Ascending aorta (tissue), 2 donors: ENCODE measurements around the gene TBX19. TPM values are rescaled to one million over a fixed set of nuclear protein-coding genes. Genes with fewer than 3 reads are reported as not detected.

Experiments
- DNase-seq, 2 donors: peaks; one replicate each; pipeline ENCODE4 v3.0.0-alpha.2; 2019; ENCODE audit warnings: low spot score in 2 of 2
- H3K27ac ChIP-seq, 2 donors: fragments of 200-600 bp; sonication (generic); one replicate each; pipeline ENCODE4 v1.5.1; 2016 to 2017; ENCODE audit warnings: mild to moderate bottlenecking in 1 of 2
- H3K27me3 ChIP-seq: fragments of 200-600 bp; sonication (generic); one replicate; pipeline ENCODE4 v1.5.1; 2017
- H3K36me3 ChIP-seq, 2 donors: fragments of 200-600 bp; sonication (generic); one replicate each; pipeline ENCODE4 v1.5.1; 2016
- H3K4me1 ChIP-seq, 2 donors: fragments of 200-600 bp; sonication (generic); one replicate each; pipeline ENCODE4 v1.5.1; 2016 to 2017; ENCODE audit warnings: mild to moderate bottlenecking in 1 of 2
- H3K4me3 ChIP-seq, 2 donors: fragments of 200-600 bp; sonication (generic); one replicate each; pipeline ENCODE4 v1.5.1; 2016 to 2017; ENCODE audit warnings: mild to moderate bottlenecking in 1 of 2
- H3K9me3 ChIP-seq, 2 donors: fragments of 200-600 bp; sonication (generic); one replicate each; pipeline ENCODE4 v1.5.1; 2016
- intact Hi-C: fragments of 100-400 bp; cut with DNase I; formaldehyde crosslinking; loops from one replicate; pipeline ENCODE4 v1.15.1; 2023
- total RNA-seq: library from RNA; depleted of rRNA; stranded (reverse); fragments of >200 nt; gene quantifications from one replicate; pipeline ENCODE4 v1.1.0, GENCODE V29; 2016
- TF ChIP-seq, protein P1 (sequence below), 3 experiments: fragments of 200-600 bp in 2 of 3; fragments of 450-650 bp in 1 of 3; sonication (generic) in 2 of 3; IDR thresholded peaks; one replicate each; pipeline ENCODE4 v1.5.1; 2016 to 2019; ENCODE audit warnings: antibody characterized with exemption in 3 of 3, mild to moderate bottlenecking in 1 of 3, moderate library complexity in 1 of 3

TBX19 gene
- total RNA-seq, 1 donor from 2014 or later: 0.64 TPM

DNA sequence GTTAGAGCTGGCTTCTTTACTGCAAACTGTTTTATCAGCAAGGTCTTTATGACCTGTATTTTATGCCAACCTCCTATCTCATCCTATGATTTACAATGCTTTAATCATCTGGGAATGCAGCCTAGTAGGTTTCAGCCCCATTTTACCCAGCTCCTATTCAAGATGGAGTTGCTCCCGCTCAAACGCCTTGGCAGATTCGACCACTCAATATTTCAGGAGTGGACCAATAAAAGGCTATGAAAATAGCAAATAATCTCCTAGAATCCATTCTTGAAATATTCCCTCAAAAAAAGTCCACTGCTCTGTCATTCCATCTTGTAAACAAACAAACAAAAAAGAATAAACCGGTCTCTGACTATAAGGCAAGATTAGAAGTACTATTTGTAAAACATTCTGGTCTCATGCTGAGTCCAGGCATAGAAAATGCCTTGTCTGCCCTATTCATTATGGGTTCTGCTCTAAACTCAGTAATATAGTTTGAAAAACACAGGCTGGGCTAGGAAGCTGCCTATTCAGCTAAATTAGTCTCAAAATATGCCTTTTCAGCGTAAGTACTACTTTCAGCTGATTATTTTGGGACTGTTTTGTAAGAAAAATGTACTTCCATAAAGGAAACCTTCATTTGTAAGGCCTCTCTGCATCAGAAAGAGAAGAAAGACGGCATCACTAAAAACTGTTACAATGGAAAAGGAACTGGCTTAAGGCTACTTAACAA is 53.0 kb downstream of the TBX19 start:
- TF ChIP-seq, protein P1, sequence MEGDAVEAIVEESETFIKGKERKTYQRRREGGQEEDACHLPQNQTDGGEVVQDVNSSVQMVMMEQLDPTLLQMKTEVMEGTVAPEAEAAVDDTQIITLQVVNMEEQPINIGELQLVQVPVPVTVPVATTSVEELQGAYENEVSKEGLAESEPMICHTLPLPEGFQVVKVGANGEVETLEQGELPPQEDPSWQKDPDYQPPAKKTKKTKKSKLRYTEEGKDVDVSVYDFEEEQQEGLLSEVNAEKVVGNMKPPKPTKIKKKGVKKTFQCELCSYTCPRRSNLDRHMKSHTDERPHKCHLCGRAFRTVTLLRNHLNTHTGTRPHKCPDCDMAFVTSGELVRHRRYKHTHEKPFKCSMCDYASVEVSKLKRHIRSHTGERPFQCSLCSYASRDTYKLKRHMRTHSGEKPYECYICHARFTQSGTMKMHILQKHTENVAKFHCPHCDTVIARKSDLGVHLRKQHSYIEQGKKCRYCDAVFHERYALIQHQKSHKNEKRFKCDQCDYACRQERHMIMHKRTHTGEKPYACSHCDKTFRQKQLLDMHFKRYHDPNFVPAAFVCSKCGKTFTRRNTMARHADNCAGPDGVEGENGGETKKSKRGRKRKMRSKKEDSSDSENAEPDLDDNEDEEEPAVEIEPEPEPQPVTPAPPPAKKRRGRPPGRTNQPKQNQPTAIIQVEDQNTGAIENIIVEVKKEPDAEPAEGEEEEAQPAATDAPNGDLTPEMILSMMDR (IDR thresholded peaks at IDR 0.05): no peak
- Histone ChIP-seq H3K4me1 (no peaks in the 10 kb centered on the region), H3K9me3 (no peaks in the 10 kb centered on the region), H3K4me3 (no peak overlapping the region), H3K36me3 (no peaks in the 10 kb centered on the region), H3K27ac (no peak overlapping the region), H3K27me3 (no peaks in the 10 kb centered on the region)
- intact Hi-C loops: no loop called here
- DNase-seq: no peak

DNA sequence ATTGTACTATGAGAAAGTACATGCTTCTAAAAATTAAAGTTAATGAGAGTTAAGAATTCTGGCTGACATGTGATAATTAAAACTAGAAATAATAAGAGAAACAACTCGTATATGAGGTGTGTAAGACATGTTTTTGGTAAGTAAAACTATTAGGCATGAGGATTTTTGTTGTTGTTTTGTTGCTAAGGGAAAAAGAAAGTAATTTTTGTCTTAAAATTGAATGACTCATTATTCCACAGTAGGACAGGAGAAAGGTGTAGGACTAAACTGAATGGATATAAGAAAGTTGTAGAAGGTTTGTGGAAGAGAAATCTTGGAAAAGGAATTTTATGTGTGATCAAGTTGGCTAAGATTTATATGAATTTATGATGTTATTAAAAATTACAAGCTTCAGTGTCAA is 54.8 kb downstream of the TBX19 start:
- H3K4me3 ChIP-seq: no peak overlapping the region
- no peak for DNase-seq
- no peaks in the 10 kb centered on the region for H3K9me3 ChIP-seq
- no peak overlapping the region for H3K27ac ChIP-seq
- TF ChIP-seq, protein P1 (IDR thresholded peaks at IDR 0.05): no peak
- H3K4me1 ChIP-seq: no peaks in the 10 kb centered on the region
- intact Hi-C loops: no loop called here
- no peaks in the 10 kb centered on the region for H3K36me3 ChIP-seq
- H3K27me3 ChIP-seq: no peaks in the 10 kb centered on the region

DNA sequence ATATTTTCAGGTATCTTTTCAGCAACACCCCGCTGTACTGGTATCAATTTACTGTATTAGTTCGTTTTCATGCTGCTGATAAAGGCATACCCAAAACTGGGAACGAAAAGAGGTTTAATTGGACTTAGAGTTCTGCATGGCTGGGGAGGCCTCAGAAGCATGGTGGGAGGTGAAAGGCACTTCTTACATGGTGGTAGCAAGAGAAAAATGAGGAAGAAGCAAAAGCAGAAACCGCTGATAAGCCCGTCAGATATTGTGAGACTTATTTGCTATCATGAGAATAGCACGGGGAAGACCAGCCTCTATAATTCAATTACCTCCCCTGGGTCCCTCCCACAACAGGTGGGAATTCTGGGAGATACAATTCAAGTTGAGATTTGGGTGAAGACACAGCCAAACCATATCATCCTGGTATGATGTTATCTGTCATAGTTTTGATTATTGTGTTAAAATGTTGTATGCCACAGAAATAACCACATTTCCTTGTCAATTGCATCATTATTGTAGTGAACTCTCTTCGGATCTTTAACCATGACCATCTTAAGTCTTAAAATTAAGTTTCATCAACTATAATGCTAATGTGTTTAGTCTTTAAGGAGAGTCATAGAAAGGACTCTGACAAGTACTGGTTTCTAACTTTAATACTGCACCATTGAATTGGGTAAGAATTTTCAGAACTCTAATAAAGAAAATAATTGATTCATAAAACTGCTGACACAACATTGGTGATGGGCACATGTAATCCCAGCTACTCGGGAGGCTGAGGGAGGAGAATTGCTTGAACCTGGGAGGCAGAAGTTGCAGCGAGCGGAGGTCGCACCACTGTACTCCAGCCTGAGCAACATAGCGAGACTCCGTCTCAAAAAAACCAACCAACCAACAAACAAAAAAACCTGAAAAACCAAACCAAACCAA is 58.2 kb downstream of the TBX19 start:
- intact Hi-C loops: no loop called here
- DNase-seq: no peak
- Histone ChIP-seq H3K27ac (no peak overlapping the region), H3K4me3 (no peak overlapping the region), H3K27me3 (no peaks in the 10 kb centered on the region), H3K9me3 (peaks cover 0 to 4% of the 10 kb centered on the region in 2 donors), H3K4me1 (peaks cover 0 to 8% of the 10 kb centered on the region in 2 donors), H3K36me3 (no peaks in the 10 kb centered on the region)
- TF ChIP-seq, protein P1 (IDR thresholded peaks at IDR 0.05): no peak

DNA sequence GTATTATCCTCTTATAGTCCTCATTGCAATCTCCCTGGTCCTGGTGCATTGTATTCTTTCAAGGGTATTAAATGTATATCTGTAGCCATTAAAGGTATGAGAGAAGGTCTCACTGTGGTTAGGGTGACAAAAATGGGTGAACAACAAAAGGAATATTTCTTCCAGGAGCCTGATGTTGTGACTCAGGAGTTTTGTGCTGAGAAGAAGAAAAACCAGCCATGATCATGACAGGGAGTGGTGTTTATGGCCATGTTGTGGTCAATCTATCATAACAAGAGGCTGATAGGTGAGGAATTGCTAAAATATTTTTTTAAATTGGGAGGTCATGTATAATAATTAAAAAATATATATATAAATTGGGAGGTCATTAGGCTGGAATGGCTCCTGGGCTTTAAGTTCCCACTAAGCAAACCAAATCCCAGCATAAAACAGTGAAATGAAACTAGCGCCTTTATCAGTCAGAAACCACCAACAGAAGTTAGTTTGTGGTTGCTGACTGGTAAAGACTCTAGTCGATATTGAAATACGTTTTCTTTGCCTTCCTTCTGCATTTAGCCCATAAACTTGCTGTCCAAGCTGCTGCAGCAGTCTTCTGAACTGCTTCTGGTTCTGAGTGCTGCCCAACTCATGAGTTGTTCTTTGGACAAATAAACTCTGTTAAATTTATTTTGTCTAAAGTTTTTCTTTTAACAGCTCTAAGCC is 60.3 kb downstream of the TBX19 start:
- TF ChIP-seq, protein P1 (IDR thresholded peaks at IDR 0.05): no peak
- Histone ChIP-seq H3K27me3 (no peaks in the 10 kb centered on the region), H3K36me3 (no peaks in the 10 kb centered on the region), H3K4me1 (peaks cover 0 to 8% of the 10 kb centered on the region in 2 donors), H3K4me3 (no peak overlapping the region), H3K9me3 (peaks cover 0 to 4% of the 10 kb centered on the region in 2 donors), H3K27ac (peak overlapping the region; percentile 41 to 78)
- DNase-seq: no peak
- intact Hi-C loops: loop anchor here (5.0 to 10.0 kb wide), 4 partner anchors 86 to 1006 kb away; partner anchors contain the start of gene ATP1B1

DNA sequence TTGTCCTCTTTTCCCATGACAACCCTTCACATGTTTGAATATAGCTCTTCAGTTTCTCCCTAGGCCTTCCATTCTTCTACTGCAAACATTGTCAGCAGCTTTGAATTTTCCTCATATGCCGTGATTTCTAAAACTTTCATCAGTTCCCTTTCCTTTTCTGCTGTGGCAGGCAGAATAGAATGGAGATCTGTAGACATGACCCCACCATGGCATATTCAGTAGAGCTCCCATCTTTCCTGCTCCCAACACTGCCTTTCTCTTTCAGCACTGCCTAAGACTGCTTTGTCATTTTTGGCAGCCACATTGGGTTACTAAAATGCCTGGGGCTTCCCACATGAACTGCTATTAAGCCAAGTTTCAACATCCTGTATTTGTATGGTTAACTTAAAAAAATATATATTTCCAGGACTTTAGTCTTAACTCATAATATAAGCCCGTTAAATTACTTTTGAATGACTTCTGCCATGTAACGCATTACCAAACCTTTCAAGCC is 60.9 kb downstream of the TBX19 start:
- Histone ChIP-seq H3K27me3 (no peaks in the 10 kb centered on the region), H3K27ac (peak overlapping the region; percentile 41 to 78), H3K4me3 (no peak overlapping the region), H3K4me1 (peaks cover 0 to 8% of the 10 kb centered on the region in 2 donors), H3K9me3 (peaks cover 0 to 4% of the 10 kb centered on the region in 2 donors), H3K36me3 (no peaks in the 10 kb centered on the region)
- TF ChIP-seq, protein P1 (IDR thresholded peaks at IDR 0.05): no peak
- intact Hi-C loops: loop anchor here (5.0 to 10.0 kb wide), 4 partner anchors 86 to 1006 kb away; partner anchors contain the start of gene ATP1B1
- DNase-seq: no peak
